WTC11 (cell line): Measurements from ENCODE around the gene KPTN. TPM values are rescaled to one million over a fixed set of nuclear protein-coding genes. Genes with fewer than 3 reads are reported as not detected.

ENCODE experiments used
- ATAC-seq: fragments of 200-7000 bp; cut with Tn5 transposase; 2 replicates; pipeline ENCODE4 v1.10.0; 2021; ENCODE audit warnings: mild to moderate bottlenecking, moderate library complexity
- CTCF ChIA-PET: fragments of 300-600 bp; sonication (Branson Sonifier 250); formaldehyde crosslinking; loops from one replicate; lab custom pipeline; 2021; ENCODE audit warnings: antibody characterized with exemption; lab: Charles Lee
- POLR2A ChIA-PET: fragments of 350-600 bp; sonication (Branson Sonifier 250); formaldehyde crosslinking; loops from one replicate; lab custom pipeline; 2021; ENCODE audit warnings: antibody characterized with exemption; lab: Charles Lee
- DNase-seq: peaks from one replicate; pipeline ENCODE4 v3.0.0; 2021; ENCODE audit warnings: low spot score
- H3K27ac Mint-ChIP-seq: 2 replicates; pipeline ENCODE4 v1.8.0; 2021; ENCODE audit warnings: mixed read lengths
- H3K27me3 Mint-ChIP-seq: 2 replicates; pipeline ENCODE4 v1.8.0; 2021; ENCODE audit warnings: low read depth, mild to moderate bottlenecking, moderate library complexity, mixed read lengths
- H3K36me3 Mint-ChIP-seq: 2 replicates; pipeline ENCODE4 v1.8.0; 2021; ENCODE audit warnings: mixed read lengths
- H3K4me1 Mint-ChIP-seq: 2 replicates; pipeline ENCODE4 v1.8.0; 2022; ENCODE audit warnings: mixed read lengths
- H3K4me3 Mint-ChIP-seq: 2 replicates; pipeline ENCODE4 v1.8.0; 2021; ENCODE audit warnings: mild to moderate bottlenecking, moderate library complexity, mixed read lengths
- H3K9me3 Mint-ChIP-seq: 2 replicates; pipeline ENCODE4 v1.8.0; 2021; ENCODE audit warnings: mixed read lengths
- CREB1 ChIP-seq: sonication (generic); formaldehyde crosslinking; IDR thresholded peaks from 2 replicates; pipeline ENCODE4 v1.8.0; 2023; ENCODE audit warnings: mild to moderate bottlenecking, missing genetic modification reagents
- ELF4 ChIP-seq: sonication (generic); formaldehyde crosslinking; IDR thresholded peaks from 2 replicates; pipeline ENCODE4 v1.8.1; 2022; ENCODE audit warnings: low read depth, mild to moderate bottlenecking, moderate library complexity, missing genetic modification reagents
- FOXJ3 ChIP-seq: sonication (generic); formaldehyde crosslinking; IDR thresholded peaks from 2 replicates; pipeline ENCODE4 v1.9.0; 2021; ENCODE audit warnings: missing genetic modification reagents, mild to moderate bottlenecking, borderline replicate concordance
- FOXP1 ChIP-seq: sonication (generic); formaldehyde crosslinking; IDR thresholded peaks from 2 replicates; pipeline ENCODE4 v1.8.0; 2022; ENCODE audit warnings: missing genetic modification reagents, mild to moderate bottlenecking, moderate library complexity, borderline replicate concordance
- GRHL2 ChIP-seq: fragments of 250-450 bp; sonication (Bioruptor Pico); IDR thresholded peaks from 2 replicates; pipeline ENCODE4 v1.8.0; 2022; ENCODE audit warnings: mild to moderate bottlenecking, moderate library complexity; ENCODE audit not compliant: insufficient replicate concordance, severe bottlenecking
- NFYB ChIP-seq: sonication (generic); formaldehyde crosslinking; conservative IDR thresholded peaks from 2 replicates; pipeline ENCODE4 v1.8.0; 2022; ENCODE audit warnings: low read depth, missing genetic modification reagents
- SMAD3 ChIP-seq: sonication (generic); formaldehyde crosslinking; IDR thresholded peaks from 2 replicates; pipeline ENCODE4 v1.8.0; 2022; ENCODE audit warnings: missing genetic modification reagents, mild to moderate bottlenecking, borderline replicate concordance
- ZNF121 ChIP-seq: sonication (generic); formaldehyde crosslinking; IDR thresholded peaks from 2 replicates; pipeline ENCODE4 v1.8.0; 2023; ENCODE audit warnings: missing genetic modification reagents
- ZNF416 ChIP-seq: fragments of 250-450 bp; sonication (Bioruptor Pico); IDR thresholded peaks from 2 replicates; pipeline ENCODE4 v1.9.0; 2021; ENCODE audit warnings: mild to moderate bottlenecking, inconsistent platforms
- ZNF671 ChIP-seq: fragments of 250-450 bp; sonication (Bioruptor Pico); IDR thresholded peaks from 2 replicates; pipeline ENCODE4 v1.8.0; 2021; ENCODE audit warnings: mild to moderate bottlenecking
- total RNA-seq: library from RNA; stranded (reverse); gene quantifications from 3 replicates; pipeline ENCODE4 v1.2.3, GENCODE V29; 2021
- TF ChIP-seq, protein P1 (sequence below): fragments of 250-450 bp; sonication (Bioruptor Pico); IDR thresholded peaks from 2 replicates; pipeline ENCODE4 v1.8.0; 2021; ENCODE audit warnings: mild to moderate bottlenecking
- TF ChIP-seq, protein P2 (sequence below): sonication (generic); formaldehyde crosslinking; IDR thresholded peaks from 2 replicates; pipeline ENCODE4 v1.8.1; 2022; ENCODE audit warnings: low read depth, missing genetic modification reagents, borderline replicate concordance
- TF ChIP-seq, protein P3 (sequence below): sonication (generic); formaldehyde crosslinking; conservative IDR thresholded peaks from 2 replicates; pipeline ENCODE4 v1.8.1; 2023; ENCODE audit warnings: mild to moderate bottlenecking, low read depth, missing genetic modification reagents, moderate library complexity
- TF ChIP-seq, protein P4 (sequence below): fragments of 250-450 bp; sonication (Bioruptor Pico); IDR thresholded peaks from 2 replicates; pipeline ENCODE4 v1.9.0; 2021; ENCODE audit warnings: mild to moderate bottlenecking, borderline replicate concordance
- TF ChIP-seq, protein P5 (sequence below): sonication (generic); formaldehyde crosslinking; IDR thresholded peaks from 2 replicates; pipeline ENCODE4 v1.8.0; 2023; ENCODE audit warnings: missing genetic modification reagents
- TF ChIP-seq, protein P6 (sequence below): sonication (generic); formaldehyde crosslinking; conservative IDR thresholded peaks from 2 replicates; pipeline ENCODE4 v1.8.1; 2022; ENCODE audit warnings: mild to moderate bottlenecking, missing genetic modification reagents

KPTN gene
- total RNA-seq, 1 experiment from 2014 or later: 24.5 TPM

DNA sequence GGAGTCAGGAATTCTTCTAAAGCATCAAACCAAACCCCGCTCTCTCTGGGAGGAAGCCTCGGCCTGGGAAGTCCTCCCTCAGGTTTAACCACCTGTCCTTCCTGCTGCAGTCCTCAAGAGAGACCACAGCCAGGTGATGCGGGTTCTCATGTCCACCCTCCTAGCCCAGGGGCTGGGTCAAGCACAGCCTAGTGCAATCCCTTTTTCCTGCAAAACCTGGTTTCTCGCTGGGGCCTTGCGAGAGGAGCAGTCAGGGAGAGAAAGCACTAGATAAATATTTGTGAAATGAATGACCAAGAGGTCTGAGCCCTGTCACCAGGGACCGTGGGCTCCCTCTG lies 14.7 kb downstream of the KPTN start (continued):
- TF ChIP-seq SMAD3 (CRISPR knock-in tag): no peak

DNA sequence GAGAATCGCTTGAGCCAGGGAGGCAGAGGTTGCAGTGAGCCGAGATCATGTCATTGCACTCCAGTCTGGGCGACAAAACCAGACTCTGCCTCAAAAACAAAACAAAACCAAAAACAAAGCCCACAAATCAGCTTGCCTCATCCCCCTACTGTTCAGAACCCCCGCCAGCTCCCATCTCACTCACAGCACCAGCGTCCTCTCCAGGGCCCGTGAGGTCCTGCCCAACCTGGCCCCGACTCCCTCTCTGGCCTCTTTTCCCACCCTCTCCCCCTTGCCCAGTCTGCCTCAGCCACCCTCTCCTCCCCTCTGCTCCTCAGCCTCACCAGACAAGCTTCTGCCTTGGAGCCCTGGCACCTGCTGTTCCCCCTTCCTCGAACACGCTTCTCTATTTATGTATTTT lies 16.1 kb downstream of the KPTN start:
- H3K4me1 Mint-ChIP-seq: peaks cover 44% of the 10 kb centered on the region
- no peak overlapping the region for H3K27ac Mint-ChIP-seq
- no peak for DNase-seq
- H3K27me3 Mint-ChIP-seq: peaks cover 16% of the 10 kb centered on the region
- H3K36me3 Mint-ChIP-seq: no peaks in the 10 kb centered on the region
- no peak overlapping the region for H3K4me3 Mint-ChIP-seq
- ChIA-PET POLR2A (interaction anchor here (1.0 kb wide), 1 partner anchor 16 kb away, joined by 3 read pairs; the partner anchor contains the start of gene KPTN), CTCF (interaction anchor here (0.6 to 2.5 kb wide), 7 partner anchors 31 to 298 kb away, joined by 3 to 20 read pairs (median 6); partner anchors contain the start of genes EHD2 and NAPA)
- TF ChIP-seq FOXP1 (CRISPR knock-in tag) (no peak), ZNF416 (CRISPR knock-in tag) (no peak), FOXJ3 (CRISPR knock-in tag) (no peak), ELF4 (no peak), ZNF121 (no peak), CREB1 (CRISPR knock-in tag) (no peak), ZNF671 (no peak), NFYB (no peak), GRHL2 (CRISPR knock-in tag) (no peak)
- TF ChIP-seq, protein P1, sequence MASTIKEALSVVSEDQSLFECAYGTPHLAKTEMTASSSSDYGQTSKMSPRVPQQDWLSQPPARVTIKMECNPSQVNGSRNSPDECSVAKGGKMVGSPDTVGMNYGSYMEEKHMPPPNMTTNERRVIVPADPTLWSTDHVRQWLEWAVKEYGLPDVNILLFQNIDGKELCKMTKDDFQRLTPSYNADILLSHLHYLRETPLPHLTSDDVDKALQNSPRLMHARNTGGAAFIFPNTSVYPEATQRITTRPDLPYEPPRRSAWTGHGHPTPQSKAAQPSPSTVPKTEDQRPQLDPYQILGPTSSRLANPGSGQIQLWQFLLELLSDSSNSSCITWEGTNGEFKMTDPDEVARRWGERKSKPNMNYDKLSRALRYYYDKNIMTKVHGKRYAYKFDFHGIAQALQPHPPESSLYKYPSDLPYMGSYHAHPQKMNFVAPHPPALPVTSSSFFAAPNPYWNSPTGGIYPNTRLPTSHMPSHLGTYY (CRISPR knock-in tag): no peak
- TF ChIP-seq, protein P2, sequence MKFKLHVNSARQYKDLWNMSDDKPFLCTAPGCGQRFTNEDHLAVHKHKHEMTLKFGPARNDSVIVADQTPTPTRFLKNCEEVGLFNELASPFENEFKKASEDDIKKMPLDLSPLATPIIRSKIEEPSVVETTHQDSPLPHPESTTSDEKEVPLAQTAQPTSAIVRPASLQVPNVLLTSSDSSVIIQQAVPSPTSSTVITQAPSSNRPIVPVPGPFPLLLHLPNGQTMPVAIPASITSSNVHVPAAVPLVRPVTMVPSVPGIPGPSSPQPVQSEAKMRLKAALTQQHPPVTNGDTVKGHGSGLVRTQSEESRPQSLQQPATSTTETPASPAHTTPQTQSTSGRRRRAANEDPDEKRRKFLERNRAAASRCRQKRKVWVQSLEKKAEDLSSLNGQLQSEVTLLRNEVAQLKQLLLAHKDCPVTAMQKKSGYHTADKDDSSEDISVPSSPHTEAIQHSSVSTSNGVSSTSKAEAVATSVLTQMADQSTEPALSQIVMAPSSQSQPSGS (CRISPR knock-in tag): no peak
- TF ChIP-seq, protein P3, sequence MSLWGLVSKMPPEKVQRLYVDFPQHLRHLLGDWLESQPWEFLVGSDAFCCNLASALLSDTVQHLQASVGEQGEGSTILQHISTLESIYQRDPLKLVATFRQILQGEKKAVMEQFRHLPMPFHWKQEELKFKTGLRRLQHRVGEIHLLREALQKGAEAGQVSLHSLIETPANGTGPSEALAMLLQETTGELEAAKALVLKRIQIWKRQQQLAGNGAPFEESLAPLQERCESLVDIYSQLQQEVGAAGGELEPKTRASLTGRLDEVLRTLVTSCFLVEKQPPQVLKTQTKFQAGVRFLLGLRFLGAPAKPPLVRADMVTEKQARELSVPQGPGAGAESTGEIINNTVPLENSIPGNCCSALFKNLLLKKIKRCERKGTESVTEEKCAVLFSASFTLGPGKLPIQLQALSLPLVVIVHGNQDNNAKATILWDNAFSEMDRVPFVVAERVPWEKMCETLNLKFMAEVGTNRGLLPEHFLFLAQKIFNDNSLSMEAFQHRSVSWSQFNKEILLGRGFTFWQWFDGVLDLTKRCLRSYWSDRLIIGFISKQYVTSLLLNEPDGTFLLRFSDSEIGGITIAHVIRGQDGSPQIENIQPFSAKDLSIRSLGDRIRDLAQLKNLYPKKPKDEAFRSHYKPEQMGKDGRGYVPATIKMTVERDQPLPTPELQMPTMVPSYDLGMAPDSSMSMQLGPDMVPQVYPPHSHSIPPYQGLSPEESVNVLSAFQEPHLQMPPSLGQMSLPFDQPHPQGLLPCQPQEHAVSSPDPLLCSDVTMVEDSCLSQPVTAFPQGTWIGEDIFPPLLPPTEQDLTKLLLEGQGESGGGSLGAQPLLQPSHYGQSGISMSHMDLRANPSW (CRISPR knock-in tag): no peak
- TF ChIP-seq, protein P4, sequence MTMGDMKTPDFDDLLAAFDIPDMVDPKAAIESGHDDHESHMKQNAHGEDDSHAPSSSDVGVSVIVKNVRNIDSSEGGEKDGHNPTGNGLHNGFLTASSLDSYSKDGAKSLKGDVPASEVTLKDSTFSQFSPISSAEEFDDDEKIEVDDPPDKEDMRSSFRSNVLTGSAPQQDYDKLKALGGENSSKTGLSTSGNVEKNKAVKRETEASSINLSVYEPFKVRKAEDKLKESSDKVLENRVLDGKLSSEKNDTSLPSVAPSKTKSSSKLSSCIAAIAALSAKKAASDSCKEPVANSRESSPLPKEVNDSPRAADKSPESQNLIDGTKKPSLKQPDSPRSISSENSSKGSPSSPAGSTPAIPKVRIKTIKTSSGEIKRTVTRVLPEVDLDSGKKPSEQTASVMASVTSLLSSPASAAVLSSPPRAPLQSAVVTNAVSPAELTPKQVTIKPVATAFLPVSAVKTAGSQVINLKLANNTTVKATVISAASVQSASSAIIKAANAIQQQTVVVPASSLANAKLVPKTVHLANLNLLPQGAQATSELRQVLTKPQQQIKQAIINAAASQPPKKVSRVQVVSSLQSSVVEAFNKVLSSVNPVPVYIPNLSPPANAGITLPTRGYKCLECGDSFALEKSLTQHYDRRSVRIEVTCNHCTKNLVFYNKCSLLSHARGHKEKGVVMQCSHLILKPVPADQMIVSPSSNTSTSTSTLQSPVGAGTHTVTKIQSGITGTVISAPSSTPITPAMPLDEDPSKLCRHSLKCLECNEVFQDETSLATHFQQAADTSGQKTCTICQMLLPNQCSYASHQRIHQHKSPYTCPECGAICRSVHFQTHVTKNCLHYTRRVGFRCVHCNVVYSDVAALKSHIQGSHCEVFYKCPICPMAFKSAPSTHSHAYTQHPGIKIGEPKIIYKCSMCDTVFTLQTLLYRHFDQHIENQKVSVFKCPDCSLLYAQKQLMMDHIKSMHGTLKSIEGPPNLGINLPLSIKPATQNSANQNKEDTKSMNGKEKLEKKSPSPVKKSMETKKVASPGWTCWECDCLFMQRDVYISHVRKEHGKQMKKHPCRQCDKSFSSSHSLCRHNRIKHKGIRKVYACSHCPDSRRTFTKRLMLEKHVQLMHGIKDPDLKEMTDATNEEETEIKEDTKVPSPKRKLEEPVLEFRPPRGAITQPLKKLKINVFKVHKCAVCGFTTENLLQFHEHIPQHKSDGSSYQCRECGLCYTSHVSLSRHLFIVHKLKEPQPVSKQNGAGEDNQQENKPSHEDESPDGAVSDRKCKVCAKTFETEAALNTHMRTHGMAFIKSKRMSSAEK: no peak
- TF ChIP-seq, protein P5, sequence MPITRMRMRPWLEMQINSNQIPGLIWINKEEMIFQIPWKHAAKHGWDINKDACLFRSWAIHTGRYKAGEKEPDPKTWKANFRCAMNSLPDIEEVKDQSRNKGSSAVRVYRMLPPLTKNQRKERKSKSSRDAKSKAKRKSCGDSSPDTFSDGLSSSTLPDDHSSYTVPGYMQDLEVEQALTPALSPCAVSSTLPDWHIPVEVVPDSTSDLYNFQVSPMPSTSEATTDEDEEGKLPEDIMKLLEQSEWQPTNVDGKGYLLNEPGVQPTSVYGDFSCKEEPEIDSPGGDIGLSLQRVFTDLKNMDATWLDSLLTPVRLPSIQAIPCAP (CRISPR knock-in tag): no peak
- TF ChIP-seq, protein P6, sequence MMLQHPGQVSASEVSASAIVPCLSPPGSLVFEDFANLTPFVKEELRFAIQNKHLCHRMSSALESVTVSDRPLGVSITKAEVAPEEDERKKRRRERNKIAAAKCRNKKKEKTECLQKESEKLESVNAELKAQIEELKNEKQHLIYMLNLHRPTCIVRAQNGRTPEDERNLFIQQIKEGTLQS (CRISPR knock-in tag): no peak
- no peaks in the 10 kb centered on the region for H3K9me3 Mint-ChIP-seq
- ATAC-seq: no peak
